Testis (tissue), 3 donors: ENCODE measurements around the gene BCKDK. TPM values are rescaled to one million over a fixed set of nuclear protein-coding genes. Genes with fewer than 3 reads are reported as not detected.
A peak's percentile ranks its signal among the peaks of the same experiment; 100 is the strongest.

Experiments used
- DNase-seq: peaks from one replicate; pipeline ENCODE4 v3.0.0-alpha.2; 2019
- H3K27ac ChIP-seq, 2 donors: fragments of 200-600 bp; sonication (generic); one replicate each; pipeline ENCODE4 v1.5.1; 2019
- H3K27me3 ChIP-seq: fragments of 200-600 bp; sonication (generic); one replicate; pipeline ENCODE4 v1.5.1; 2019
- H3K36me3 ChIP-seq: fragments of 200-600 bp; sonication (generic); one replicate; pipeline ENCODE4 v1.5.1; 2017; ENCODE audit warnings: low read depth; ENCODE audit errors: missing control alignments
- H3K4me1 ChIP-seq: fragments of 200-600 bp; sonication (generic); one replicate; pipeline ENCODE4 v1.5.1; 2019
- H3K4me3 ChIP-seq, 2 donors: fragments of 200-600 bp; sonication (generic); one replicate each; pipeline ENCODE4 v1.5.1; 2017 to 2019
- H3K9me3 ChIP-seq: fragments of 200-600 bp; sonication (generic); one replicate; pipeline ENCODE4 v1.5.1; 2017
- POLR2A ChIP-seq: fragments of 450-650 bp; IDR thresholded peaks from one replicate; pipeline ENCODE4 v1.6.1; 2017; ENCODE audit warnings: antibody characterized with exemption, mild to moderate bottlenecking, moderate library complexity
- WGBS, 2 donors: methylation state at CpG; one replicate each; pipeline ENCODE4 v1.1.5; 2018; 5-methylcytosine and 5-hydroxymethylcytosine counted together
- intact Hi-C: fragments of 100-400 bp; cut with DNase I; formaldehyde crosslinking; loops from one replicate; pipeline ENCODE4 v1.15.1; 2023; ENCODE audit warnings: low total_unique reads
- polyA plus RNA-seq: library from polyadenylated mRNA; stranded (reverse); fragments of 350-450 nt; fragmentation: Illumina TruSeq; extraction: RNeasy Lipid Tissue Mini Kit (QIAGEN cat#74804); gene quantifications from one replicate; pipeline ENCODE4 v1.2.3, GENCODE V29; 2014; ENCODE audit warnings: low read depth, low replicate concordance; ENCODE audit not compliant: insufficient read depth
- total RNA-seq, 2 donors: library from RNA; depleted of rRNA; stranded (reverse); fragments of >200 nt; gene quantifications; one replicate each; pipeline ENCODE4 v1.2.3, GENCODE V29; 2016
- TF ChIP-seq, protein P1 (sequence below), 3 experiments: fragments of 450-650 bp in 2 of 3; fragments of 200-600 bp in 1 of 3; sonication (generic) in 1 of 3; IDR thresholded peaks; one replicate each; pipeline ENCODE4 v1.5.1; 2016 to 2019; ENCODE audit warnings: antibody characterized with exemption in 3 of 3, mild to moderate bottlenecking in 2 of 3, moderate library complexity in 1 of 3

BCKDK gene
- total and polyA plus RNA-seq, 3 donors from 2014 or later: 34.5 to 69.1 (median 68.8) TPM

DNA sequence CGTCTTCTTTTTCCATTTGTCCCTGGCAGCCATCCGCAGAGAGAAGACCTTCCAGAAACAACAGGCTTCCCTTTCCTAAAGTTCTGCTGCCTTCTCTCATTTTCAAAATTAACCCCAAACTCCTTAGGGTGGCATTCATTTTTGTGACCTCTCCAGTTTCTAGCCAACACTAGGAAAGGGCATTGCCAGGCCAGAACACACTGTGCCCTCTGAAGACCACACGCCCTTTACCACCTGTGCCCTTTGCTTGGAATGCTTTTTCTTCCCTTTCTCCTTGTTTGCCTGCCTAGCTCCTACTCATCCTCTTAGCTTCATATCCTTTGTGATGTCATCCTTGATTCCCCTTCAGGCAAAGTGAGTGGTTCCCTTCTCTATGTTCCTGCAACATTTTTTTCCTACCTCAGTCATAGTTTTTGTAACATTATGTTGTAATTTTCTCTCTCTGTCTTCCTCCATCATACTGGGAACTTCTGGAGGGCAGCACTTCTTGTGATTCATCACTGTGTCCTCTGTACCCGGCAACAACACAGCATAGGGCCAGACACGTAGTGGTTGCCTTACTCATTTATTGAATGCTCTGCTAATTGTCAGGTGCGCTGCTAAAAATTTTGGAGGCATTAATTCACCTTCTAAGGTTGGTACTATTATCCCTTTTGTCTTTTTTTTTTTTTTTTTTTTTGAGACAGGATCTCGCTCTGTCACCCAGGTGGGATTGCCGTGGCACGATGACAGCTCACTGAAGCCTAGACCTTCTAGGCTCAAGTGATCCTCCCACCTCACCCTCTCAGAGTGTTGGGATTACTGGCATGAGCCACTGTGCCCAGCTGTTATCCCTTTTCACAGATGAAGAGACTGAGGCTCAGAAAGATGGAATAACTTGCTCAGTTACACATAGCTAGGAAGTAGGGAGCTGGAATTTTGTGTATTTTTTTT is 10.3 kb downstream of the BCKDK start:
- TF ChIP-seq, protein P1, sequence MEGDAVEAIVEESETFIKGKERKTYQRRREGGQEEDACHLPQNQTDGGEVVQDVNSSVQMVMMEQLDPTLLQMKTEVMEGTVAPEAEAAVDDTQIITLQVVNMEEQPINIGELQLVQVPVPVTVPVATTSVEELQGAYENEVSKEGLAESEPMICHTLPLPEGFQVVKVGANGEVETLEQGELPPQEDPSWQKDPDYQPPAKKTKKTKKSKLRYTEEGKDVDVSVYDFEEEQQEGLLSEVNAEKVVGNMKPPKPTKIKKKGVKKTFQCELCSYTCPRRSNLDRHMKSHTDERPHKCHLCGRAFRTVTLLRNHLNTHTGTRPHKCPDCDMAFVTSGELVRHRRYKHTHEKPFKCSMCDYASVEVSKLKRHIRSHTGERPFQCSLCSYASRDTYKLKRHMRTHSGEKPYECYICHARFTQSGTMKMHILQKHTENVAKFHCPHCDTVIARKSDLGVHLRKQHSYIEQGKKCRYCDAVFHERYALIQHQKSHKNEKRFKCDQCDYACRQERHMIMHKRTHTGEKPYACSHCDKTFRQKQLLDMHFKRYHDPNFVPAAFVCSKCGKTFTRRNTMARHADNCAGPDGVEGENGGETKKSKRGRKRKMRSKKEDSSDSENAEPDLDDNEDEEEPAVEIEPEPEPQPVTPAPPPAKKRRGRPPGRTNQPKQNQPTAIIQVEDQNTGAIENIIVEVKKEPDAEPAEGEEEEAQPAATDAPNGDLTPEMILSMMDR (IDR thresholded peaks at IDR 0.05): no peak
- TF ChIP-seq POLR2A: no peak
- Histone ChIP-seq H3K27me3 (no peaks in the 10 kb centered on the region), H3K36me3 (no peaks in the 10 kb centered on the region), H3K27ac (peak overlapping the region; percentile 94 to 98), H3K4me3 (peak overlapping the region; percentile 78 to 86), H3K9me3 (no peaks in the 10 kb centered on the region), H3K4me1 (peaks cover 30% of the 10 kb centered on the region)
- 25 to 28% methylated on average over 9 of the region's 9 CpGs for WGBS, 2 donors
- no peak for DNase-seq
- intact Hi-C loops: no loop called here

DNA sequence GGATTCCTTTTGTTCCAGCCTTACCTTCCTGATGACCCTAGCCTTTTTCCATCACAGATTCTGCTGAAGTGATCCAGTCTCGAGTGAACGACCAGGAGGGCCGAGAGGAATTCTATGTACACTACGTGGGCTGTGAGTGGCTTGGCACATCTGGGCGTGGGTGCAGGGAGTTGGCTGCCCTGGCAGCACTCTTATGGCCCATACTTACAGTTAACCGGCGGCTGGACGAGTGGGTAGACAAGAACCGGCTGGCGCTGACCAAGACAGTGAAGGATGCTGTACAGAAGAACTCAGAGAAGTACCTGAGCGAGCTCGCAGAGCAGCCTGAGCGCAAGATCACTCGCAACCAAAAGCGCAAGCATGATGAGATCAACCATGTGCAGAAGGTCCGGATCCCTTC is 11.9 kb downstream of the BCKDK start:
- no peak for DNase-seq
- TF ChIP-seq POLR2A: no peak
- TF ChIP-seq, protein P1 (IDR thresholded peaks at IDR 0.05): no peak
- intact Hi-C loops: no loop called here

DNA sequence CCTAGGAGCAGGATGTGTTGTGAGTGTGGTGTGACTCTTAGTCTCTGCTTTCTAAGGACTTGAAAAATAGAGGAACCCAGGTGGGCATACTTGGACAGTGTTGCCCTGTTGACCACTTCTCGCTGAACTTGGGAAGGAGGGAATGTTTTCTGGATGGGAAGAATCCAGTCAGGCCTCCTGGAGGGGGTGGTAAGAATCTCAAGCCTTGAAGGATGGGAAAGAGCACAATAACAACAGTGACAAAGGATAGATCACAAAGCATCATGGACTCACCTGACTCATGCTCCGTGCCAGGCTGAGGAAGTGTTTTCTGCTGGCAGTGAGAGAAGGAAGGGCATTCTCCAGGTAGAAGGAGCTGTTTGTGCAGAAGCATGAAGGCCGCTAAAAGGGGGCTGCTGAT is 17.7 kb downstream of the BCKDK start:
- intact Hi-C loops: no loop called here
- Histone ChIP-seq H3K27ac (no peak overlapping the region), H3K9me3 (no peaks in the 10 kb centered on the region), H3K4me3 (no peak overlapping the region), H3K36me3 (no peaks in the 10 kb centered on the region), H3K27me3 (no peaks in the 10 kb centered on the region), H3K4me1 (peaks cover 26% of the 10 kb centered on the region)
- no peak for DNase-seq
- 92 to 96% methylated on average over 3 of the region's 3 CpGs for WGBS, 2 donors
- no peak for TF ChIP-seq POLR2A
- TF ChIP-seq, protein P1 (IDR thresholded peaks at IDR 0.05): no peak

More for the DNA sequence above, 11.9 kb downstream of the BCKDK start:
- Histone ChIP-seq H3K27me3 (no peaks in the 10 kb centered on the region), H3K9me3 (no peaks in the 10 kb centered on the region), H3K4me1 (peaks cover 25% of the 10 kb centered on the region), H3K36me3 (no peaks in the 10 kb centered on the region), H3K27ac (peak overlapping the region; percentile 94 to 98), H3K4me3 (no peak overlapping the region)
- 91 to 97% methylated on average over 16 of the region's 16 CpGs for WGBS, 2 donors

DNA sequence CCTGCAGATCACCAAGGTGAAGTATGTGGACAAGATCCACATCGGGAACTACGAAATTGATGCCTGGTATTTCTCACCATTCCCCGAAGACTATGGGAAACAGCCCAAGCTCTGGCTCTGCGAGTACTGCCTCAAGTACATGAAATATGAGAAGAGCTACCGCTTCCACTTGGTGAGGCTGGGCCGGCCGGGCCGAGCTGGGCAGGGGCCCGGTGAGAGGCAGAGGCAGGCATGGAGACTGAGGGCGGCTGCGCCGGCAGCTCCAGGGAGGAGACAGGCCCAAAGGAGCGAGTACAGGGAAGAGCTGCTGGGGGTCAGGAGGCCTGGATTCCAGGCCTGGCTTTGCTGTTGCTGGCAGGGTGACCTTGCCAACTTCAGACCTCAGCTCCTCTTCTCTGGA is 19.0 kb downstream of the BCKDK start:
- peaks cover 26% of the 10 kb centered on the region for H3K4me1 ChIP-seq
- no peaks in the 10 kb centered on the region for H3K27me3 ChIP-seq
- no peaks in the 10 kb centered on the region for H3K9me3 ChIP-seq
- intact Hi-C loops: no loop called here
- WGBS, 2 donors: 92 to 95% methylated on average over 13 of the region's 13 CpGs
- DNase-seq: no peak
- H3K36me3 ChIP-seq: peaks cover 5% of the 10 kb centered on the region
- TF ChIP-seq, protein P1 (IDR thresholded peaks at IDR 0.05): no peak
- H3K4me3 ChIP-seq: no peak overlapping the region
- H3K27ac ChIP-seq: peak overlapping the region in 1 of 2 donors; percentile 12
